ENCODE measurements around the gene HHIPL2. TPM values are rescaled to one million over a fixed set of nuclear protein-coding genes. Genes with fewer than 3 reads are reported as not detected.

Gene HHIPL2
- total RNA-seq, 1 experiment from 2014 or later, result 0.32 TPM

DNA sequence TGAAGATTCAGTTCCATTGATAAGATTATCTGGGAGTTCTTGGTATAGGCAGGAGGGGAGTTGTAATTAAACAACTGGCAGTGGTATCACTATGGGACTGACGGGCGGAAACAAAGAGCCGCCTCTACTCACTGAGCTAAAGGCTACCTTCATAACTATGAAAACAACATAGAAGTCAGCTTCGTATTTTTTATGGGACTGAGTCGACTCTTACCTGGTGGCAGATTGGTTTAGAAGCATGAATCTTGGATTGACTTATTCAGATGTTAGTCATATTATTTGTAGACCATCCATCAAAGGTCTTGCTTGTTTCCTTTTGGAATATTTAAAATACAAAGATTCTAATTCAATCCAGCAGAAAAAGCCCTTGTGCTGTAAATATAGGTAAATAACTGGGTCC lies 6.3 kb upstream of the HHIPL2 start:
- no peaks in the 10 kb centered on the region for H3K4me1 ChIP-seq
- Mint-ChIP-seq H3K27me3 (ENCODE audit: insufficient read depth, unreplicated experiment) (no peaks in the 10 kb centered on the region), H3K9me3 (ENCODE audit: unreplicated experiment) (no peaks in the 10 kb centered on the region), H3K4me3 (ENCODE audit: unreplicated experiment) (no peak overlapping the region), H3K27ac (ENCODE audit: unreplicated experiment) (no peak overlapping the region), H3K36me3 (ENCODE audit: insufficient read depth, unreplicated experiment) (peaks cover 5% of the 10 kb centered on the region), H3K4me1 (ENCODE audit: low read depth, unreplicated experiment) (no peaks in the 10 kb centered on the region)
- ChIA-PET CTCF (no interaction called here), POLR2A (no interaction called here)
- TF ChIP-seq, protein P1, sequence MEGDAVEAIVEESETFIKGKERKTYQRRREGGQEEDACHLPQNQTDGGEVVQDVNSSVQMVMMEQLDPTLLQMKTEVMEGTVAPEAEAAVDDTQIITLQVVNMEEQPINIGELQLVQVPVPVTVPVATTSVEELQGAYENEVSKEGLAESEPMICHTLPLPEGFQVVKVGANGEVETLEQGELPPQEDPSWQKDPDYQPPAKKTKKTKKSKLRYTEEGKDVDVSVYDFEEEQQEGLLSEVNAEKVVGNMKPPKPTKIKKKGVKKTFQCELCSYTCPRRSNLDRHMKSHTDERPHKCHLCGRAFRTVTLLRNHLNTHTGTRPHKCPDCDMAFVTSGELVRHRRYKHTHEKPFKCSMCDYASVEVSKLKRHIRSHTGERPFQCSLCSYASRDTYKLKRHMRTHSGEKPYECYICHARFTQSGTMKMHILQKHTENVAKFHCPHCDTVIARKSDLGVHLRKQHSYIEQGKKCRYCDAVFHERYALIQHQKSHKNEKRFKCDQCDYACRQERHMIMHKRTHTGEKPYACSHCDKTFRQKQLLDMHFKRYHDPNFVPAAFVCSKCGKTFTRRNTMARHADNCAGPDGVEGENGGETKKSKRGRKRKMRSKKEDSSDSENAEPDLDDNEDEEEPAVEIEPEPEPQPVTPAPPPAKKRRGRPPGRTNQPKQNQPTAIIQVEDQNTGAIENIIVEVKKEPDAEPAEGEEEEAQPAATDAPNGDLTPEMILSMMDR (IDR thresholded peaks at IDR 0.05; ENCODE audit: insufficient read depth in 1 of 2, low read depth in 1 of 2, low read length in 1 of 2, severe bottlenecking in 1 of 2, unreplicated experiment in 1 of 2), result no peak
- no peaks in the 10 kb centered on the region for H3K27me3 ChIP-seq (replicated peaks; ENCODE audit: control insufficient read depth, insufficient read depth, low read length)
- no peak overlapping the region for H3K4me3 ChIP-seq (ENCODE audit: low read depth, low read length)
- no peak for DNase-seq
- BruUV-seq (replicated peaks), result no TSS peak
- intact Hi-C loops (cut with micrococcal nuclease; ENCODE audit: unreplicated experiment), result no loop called here
- H3K36me3 ChIP-seq (ENCODE audit: control insufficient read depth, insufficient read depth, low read length), result no peaks in the 10 kb centered on the region
- no peaks in the 10 kb centered on the region for H3K9me3 ChIP-seq

DNA sequence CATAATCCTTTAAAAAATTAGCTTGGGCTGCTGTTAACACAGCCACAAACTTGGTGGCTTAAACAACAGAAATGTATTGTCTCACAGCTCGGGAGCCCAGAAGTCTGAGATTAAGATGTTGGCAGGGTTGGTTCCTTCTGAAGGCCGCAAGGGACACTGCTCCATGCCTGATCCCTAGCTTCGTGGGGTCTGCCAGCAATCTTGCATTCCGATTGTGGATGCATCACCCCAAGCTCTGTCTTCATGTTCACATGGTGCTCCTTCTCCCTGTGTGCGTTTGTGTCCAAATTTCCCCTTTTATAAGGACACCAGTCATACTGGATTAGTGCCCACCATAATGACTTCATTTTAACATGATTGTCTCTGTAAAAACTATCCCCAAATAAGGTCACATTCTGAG lies 5.0 kb upstream of the HHIPL2 start:
- CTCF ChIA-PET, result interaction anchor here (0.8 kb wide), 1 partner anchor 82 kb away, joined by 3 read pairs; no protein-coding TSS in a partner anchor
- TF ChIP-seq, protein P1 (IDR thresholded peaks at IDR 0.05; ENCODE audit: insufficient read depth in 1 of 2, low read depth in 1 of 2, low read length in 1 of 2, severe bottlenecking in 1 of 2, unreplicated experiment in 1 of 2), result no peak
- Histone ChIP-seq H3K27me3 (replicated peaks; ENCODE audit: control insufficient read depth, insufficient read depth, low read length) (no peaks in the 10 kb centered on the region), H3K36me3 (ENCODE audit: control insufficient read depth, insufficient read depth, low read length) (no peaks in the 10 kb centered on the region), H3K9me3 (no peaks in the 10 kb centered on the region), H3K4me1 (no peaks in the 10 kb centered on the region), H3K4me3 (ENCODE audit: low read depth, low read length) (no peak overlapping the region)
- no TSS peak for BruUV-seq (replicated peaks)
- Mint-ChIP-seq H3K4me1 (ENCODE audit: low read depth, unreplicated experiment) (peaks cover 7% of the 10 kb centered on the region), H3K27ac (ENCODE audit: unreplicated experiment) (no peak overlapping the region), H3K9me3 (ENCODE audit: unreplicated experiment) (no peaks in the 10 kb centered on the region), H3K27me3 (ENCODE audit: insufficient read depth, unreplicated experiment) (no peaks in the 10 kb centered on the region), H3K36me3 (ENCODE audit: insufficient read depth, unreplicated experiment) (peaks cover 5% of the 10 kb centered on the region), H3K4me3 (ENCODE audit: unreplicated experiment) (no peak overlapping the region)
- DNase-seq, result no peak
- POLR2A ChIA-PET, result interaction anchor here (0.9 kb wide), 1 partner anchor 37 kb away, joined by 3 read pairs; the partner anchor contains the start of gene TAF1A
- intact Hi-C loops (cut with micrococcal nuclease; ENCODE audit: unreplicated experiment), result no loop called here

DNA sequence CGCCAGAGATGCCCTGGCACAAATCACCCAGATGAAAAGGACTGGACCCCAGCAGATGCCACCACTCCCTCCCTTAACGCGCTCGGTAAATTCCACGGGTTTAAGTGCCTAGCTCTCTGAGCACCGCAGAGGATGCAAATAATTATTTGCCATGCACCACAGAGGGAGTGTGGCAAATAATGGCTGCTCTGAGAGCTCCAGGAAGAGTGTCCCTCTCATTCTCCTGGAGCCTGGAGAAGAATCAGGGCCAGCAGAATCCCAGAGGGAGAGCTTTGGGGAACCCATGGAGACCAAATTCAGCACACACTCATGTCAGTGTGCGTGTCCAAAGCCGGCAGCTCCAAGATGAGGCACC lies 667 bp downstream of the HHIPL2 start:
- Histone ChIP-seq H3K4me3 (ENCODE audit: low read depth, low read length) (no peak overlapping the region), H3K27me3 (replicated peaks; ENCODE audit: control insufficient read depth, insufficient read depth, low read length) (no peaks in the 10 kb centered on the region), H3K9me3 (no peaks in the 10 kb centered on the region), H3K36me3 (ENCODE audit: control insufficient read depth, insufficient read depth, low read length) (no peaks in the 10 kb centered on the region), H3K4me1 (no peaks in the 10 kb centered on the region)
- no peak overlapping the region for H3K4me3 Mint-ChIP-seq (ENCODE audit: unreplicated experiment)
- H3K36me3 Mint-ChIP-seq (ENCODE audit: insufficient read depth, unreplicated experiment), result no peaks in the 10 kb centered on the region
- DNase-seq, result no peak
- ChIA-PET CTCF (interaction anchor here (0.9 kb wide), 1 partner anchor 42 kb away, joined by 3 read pairs; the partner anchor contains the start of gene TAF1A), POLR2A (interaction anchor here (0.7 to 0.9 kb wide), 2 partner anchors 13 to 96 kb away, joined by 3 read pairs; no protein-coding TSS in a partner anchor)
- no peaks in the 10 kb centered on the region for H3K27me3 Mint-ChIP-seq (ENCODE audit: insufficient read depth, unreplicated experiment)
- intact Hi-C loops (cut with micrococcal nuclease; ENCODE audit: unreplicated experiment), result no loop called here
- no TSS peak for BruUV-seq (replicated peaks)
- TF ChIP-seq, protein P1 (IDR thresholded peaks at IDR 0.05; ENCODE audit: insufficient read depth in 1 of 2, low read depth in 1 of 2, low read length in 1 of 2, severe bottlenecking in 1 of 2, unreplicated experiment in 1 of 2), result no peak
- H3K4me1 Mint-ChIP-seq (ENCODE audit: low read depth, unreplicated experiment), result peaks cover 7% of the 10 kb centered on the region
- no peaks in the 10 kb centered on the region for H3K9me3 Mint-ChIP-seq (ENCODE audit: unreplicated experiment)
- no peak overlapping the region for H3K27ac Mint-ChIP-seq (ENCODE audit: unreplicated experiment)

Data from Caco-2 (cell line).